HPDE6-E6E7 (cell line): ENCODE measurements around the gene COL18A1.
A peak's percentile ranks its signal among the peaks of the same experiment; 100 is the strongest.

Experiments
- DNase-seq: peaks from one replicate; pipeline ENCODE4 v3.0.0; 2011; ENCODE audit warnings: missing footprints; ENCODE audit errors: extremely low spot score

Gene COL18A1

GRCh38 chr21:45535341-45536081 is 130.5 kb downstream of the COL18A1 start:
- DNase-seq, result no peak

- no peak for DNase-seq
Observed at GRCh38 chr21:45536301-45537081, 131.5 kb downstream of the COL18A1 start.

GRCh38 chr21:45537111-45537745 is 132.3 kb downstream of the COL18A1 start:
- no peak for DNase-seq

- no peak for DNase-seq
Observed at GRCh38 chr21:45537746-45538291, 132.9 kb downstream of the COL18A1 start.

- no peak for DNase-seq
Observed at GRCh38 chr21:45538381-45539045, 133.5 kb downstream of the COL18A1 start.

- DNase-seq, result no peak
Observed at GRCh38 chr21:45539046-45539795, 134.3 kb downstream of the COL18A1 start.

- DNase-seq, result no peak
Observed at GRCh38 chr21:45539796-45540600, 135.0 kb downstream of the COL18A1 start.

GRCh38 chr21:45540601-45540970 is 135.6 kb downstream of the COL18A1 start:
- no peak for DNase-seq

GRCh38 chr21:45541221-45542039 is 136.5 kb downstream of the COL18A1 start:
- DNase-seq, result peak; percentile 85

- peak; percentile 80 for DNase-seq
Observed at GRCh38 chr21:45542242-45542666, 137.3 kb downstream of the COL18A1 start, which contains the start of gene SLC19A1. Gene SLC19A1 (minus strand): TSS chr21:45542440. CDS start chr21:45537959, 4,481 bp downstream.

GRCh38 chr21:45542667-45543370 is 137.9 kb downstream of the COL18A1 start:
- no peak for DNase-seq

- DNase-seq, result no peak
Observed at GRCh38 chr21:45543371-45543709, 138.4 kb downstream of the COL18A1 start.

GRCh38 chr21:45543710-45544448 is 138.9 kb downstream of the COL18A1 start:
- no peak for DNase-seq

GRCh38 chr21:45544449-45545235 is 139.7 kb downstream of the COL18A1 start:
- DNase-seq, result no peak

GRCh38 chr21:45545236-45545570 is 140.2 kb downstream of the COL18A1 start:
- no peak for DNase-seq

GRCh38 chr21:45545691-45546531 is 140.9 kb downstream of the COL18A1 start:
- DNase-seq, result no peak
